ENCODE results near the gene AK9. TPM values are rescaled to one million over a fixed set of nuclear protein-coding genes. Genes with fewer than 3 reads are reported as not detected.

AK9 gene
- total and polyA plus RNA-seq, 2 of the 8 experiments (the other 6 are each of a cell fraction or from before 2014, with no cell fraction given): 1.8 to 2.2 TPM

DNA sequence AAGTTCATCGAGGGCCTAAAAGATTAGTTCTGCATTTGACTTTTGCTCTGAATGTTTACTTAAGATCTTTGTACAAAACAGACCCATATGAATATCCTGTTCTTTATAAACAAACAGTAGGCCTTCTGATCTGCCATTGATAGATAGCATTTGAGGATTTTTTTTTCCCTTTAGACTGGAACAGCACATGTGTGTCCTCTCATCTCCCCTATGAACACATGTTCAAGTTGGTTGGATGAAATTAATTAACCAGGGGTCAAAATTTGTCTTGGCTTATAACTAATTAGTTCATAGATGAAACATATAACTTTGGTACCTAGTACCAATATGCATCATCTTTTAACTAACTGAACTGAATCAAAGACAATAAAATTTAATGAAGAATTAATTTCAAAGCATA is 81.3 kb downstream of the AK9 start:
- Histone ChIP-seq H2BK120ac (replicated peaks; ENCODE audit: low read depth, low read length) (no peak overlapping the region), H3K4me3 (ENCODE audit: extremely low read depth in 1 of 4, insufficient read depth in 2 of 4, low read depth in 3 of 4, low read length in 4 of 4) (no peak overlapping the region), H3K9me3 (ENCODE audit: insufficient read depth in 2 of 2, low read depth in 1 of 2, low read length in 1 of 2) (peaks cover 0 to 3% of the 10 kb centered on the region in 2 experiments; a peak in 1 of 4 replicates), H2AFZ (ENCODE audit: low read length) (no peak overlapping the region), H4K20me1 (replicated peaks in 1 of 2; ENCODE audit: control insufficient read depth in 1 of 2, insufficient read depth in 2 of 2, low read length in 2 of 2) (no peaks in the 10 kb centered on the region), H3K27me3 (replicated peaks in 1 of 4; ENCODE audit: control insufficient read depth in 3 of 4, extremely low read depth in 1 of 4, insufficient read depth in 3 of 4, low read length in 3 of 4) (no peaks in the 10 kb centered on the region; a peak in 1 of 7 replicates), H3K4me1 (replicated peaks in 1 of 4; ENCODE audit: control insufficient read depth in 3 of 4, insufficient read depth in 4 of 4, low read length in 3 of 4) (no peaks in the 10 kb centered on the region), H4K5ac (ENCODE audit: insufficient read length, low read depth, low read length) (no peak overlapping the region), H3K18ac (ENCODE audit: extremely low read depth, low read length) (no peak overlapping the region), H2BK15ac (ENCODE audit: low read length) (no peak overlapping the region), H2AK5ac (ENCODE audit: low read depth, low read length) (no peak overlapping the region), H3K36me3 (ENCODE audit: control insufficient read depth in 2 of 4, insufficient read depth in 4 of 4, low read length in 3 of 4) (no peaks in the 10 kb centered on the region), H3K23ac (ENCODE audit: insufficient read length) (no peak overlapping the region), H2BK12ac (ENCODE audit: low read depth, low read length) (no peak overlapping the region), H3K79me2 (ENCODE audit: control insufficient read depth in 1 of 2, insufficient read depth in 2 of 2, low read length in 2 of 2) (no peaks in the 10 kb centered on the region), H3K4me2 (ENCODE audit: insufficient read depth in 1 of 2, low read depth in 2 of 2, low read length in 2 of 2) (no peak overlapping the region), H4K8ac (ENCODE audit: extremely low read depth, insufficient read depth, low read length) (no peak overlapping the region), H3K4ac (replicated peaks; ENCODE audit: insufficient read length, low read depth, low read length) (no peak overlapping the region), H4K91ac (replicated peaks; ENCODE audit: insufficient read length, low read length) (no peak overlapping the region), H2BK5ac (ENCODE audit: low read depth, low read length) (no peak overlapping the region), H3K14ac (ENCODE audit: insufficient read length) (no peak overlapping the region), H3K79me1 (ENCODE audit: low read depth, low read length) (no peaks in the 10 kb centered on the region), H2BK20ac (ENCODE audit: low read length) (no peak overlapping the region), H3K23me2 (ENCODE audit: low read depth, low read length) (no peaks in the 10 kb centered on the region), H3K27ac (ENCODE audit: low read depth, low read length) (no peak overlapping the region), H3K9ac (replicated peaks in 1 of 4; ENCODE audit: extremely low read depth in 1 of 4, low read depth in 3 of 4, low read length in 3 of 4) (no peak overlapping the region), H3K56ac (replicated peaks; ENCODE audit: insufficient read length, low read depth, low read length) (no peak overlapping the region)
- no peak for DNase-seq (ENCODE audit: low read depth in 1 of 2, low spot score in 2 of 2)
- POLR2A ChIA-PET (ENCODE audit: partially characterized antibody): no interaction called here
- no peak for FAIRE-seq
- CTCF ChIA-PET (ENCODE audit: partially characterized antibody): interaction anchor here (1.0 kb wide), 1 partner anchor 35 kb away, joined by 3 read pairs; no protein-coding TSS in a partner anchor
- 83% methylated on average over 1 of the region's 1 CpG; no CpG with 5 or more reads in 1 of the 2 experiments for WGBS, 2 experiments (ENCODE audit: extremely low coverage in 1 of 2, insufficient coverage in 1 of 2, insufficient read length in 1 of 2, insufficient replicate concordance in 2 of 2, low coverage in 1 of 2, low lambda C conversion rate in 2 of 2, missing lambda C conversion rate in 1 of 2)
- TF ChIP-seq EGR1 (IDR thresholded peaks at IDR 0.05; ENCODE audit: borderline replicate concordance, low read depth, low read length) (no peak), RNF2 (IDR thresholded peaks at IDR 0.05; ENCODE audit: borderline replicate concordance, low read depth, low read length, missing control alignments, poor library complexity, severe bottlenecking) (no peak), SIRT6 (IDR thresholded peaks at IDR 0.05; ENCODE audit: low read length) (no peak), YY1 (IDR thresholded peaks at IDR 0.05; ENCODE audit: low read depth, low read length) (no peak), EP300 (IDR thresholded peaks at IDR 0.05; ENCODE audit: borderline replicate concordance in 1 of 2, low read depth in 2 of 2, low read length in 2 of 2) (no peak), TCF12 (IDR thresholded peaks at IDR 0.05; ENCODE audit: low read depth, low read length) (no peak), RXRA (IDR thresholded peaks at IDR 0.05; ENCODE audit: insufficient read depth, low read depth, low read length) (no peak)
- TF ChIP-seq, protein P1, sequence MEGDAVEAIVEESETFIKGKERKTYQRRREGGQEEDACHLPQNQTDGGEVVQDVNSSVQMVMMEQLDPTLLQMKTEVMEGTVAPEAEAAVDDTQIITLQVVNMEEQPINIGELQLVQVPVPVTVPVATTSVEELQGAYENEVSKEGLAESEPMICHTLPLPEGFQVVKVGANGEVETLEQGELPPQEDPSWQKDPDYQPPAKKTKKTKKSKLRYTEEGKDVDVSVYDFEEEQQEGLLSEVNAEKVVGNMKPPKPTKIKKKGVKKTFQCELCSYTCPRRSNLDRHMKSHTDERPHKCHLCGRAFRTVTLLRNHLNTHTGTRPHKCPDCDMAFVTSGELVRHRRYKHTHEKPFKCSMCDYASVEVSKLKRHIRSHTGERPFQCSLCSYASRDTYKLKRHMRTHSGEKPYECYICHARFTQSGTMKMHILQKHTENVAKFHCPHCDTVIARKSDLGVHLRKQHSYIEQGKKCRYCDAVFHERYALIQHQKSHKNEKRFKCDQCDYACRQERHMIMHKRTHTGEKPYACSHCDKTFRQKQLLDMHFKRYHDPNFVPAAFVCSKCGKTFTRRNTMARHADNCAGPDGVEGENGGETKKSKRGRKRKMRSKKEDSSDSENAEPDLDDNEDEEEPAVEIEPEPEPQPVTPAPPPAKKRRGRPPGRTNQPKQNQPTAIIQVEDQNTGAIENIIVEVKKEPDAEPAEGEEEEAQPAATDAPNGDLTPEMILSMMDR (IDR thresholded peaks at IDR 0.05; ENCODE audit: control extremely low read depth in 1 of 3, insufficient read depth in 1 of 3, low read depth in 1 of 3, low read length in 3 of 3): no peak
- TF ChIP-seq, protein P2, sequence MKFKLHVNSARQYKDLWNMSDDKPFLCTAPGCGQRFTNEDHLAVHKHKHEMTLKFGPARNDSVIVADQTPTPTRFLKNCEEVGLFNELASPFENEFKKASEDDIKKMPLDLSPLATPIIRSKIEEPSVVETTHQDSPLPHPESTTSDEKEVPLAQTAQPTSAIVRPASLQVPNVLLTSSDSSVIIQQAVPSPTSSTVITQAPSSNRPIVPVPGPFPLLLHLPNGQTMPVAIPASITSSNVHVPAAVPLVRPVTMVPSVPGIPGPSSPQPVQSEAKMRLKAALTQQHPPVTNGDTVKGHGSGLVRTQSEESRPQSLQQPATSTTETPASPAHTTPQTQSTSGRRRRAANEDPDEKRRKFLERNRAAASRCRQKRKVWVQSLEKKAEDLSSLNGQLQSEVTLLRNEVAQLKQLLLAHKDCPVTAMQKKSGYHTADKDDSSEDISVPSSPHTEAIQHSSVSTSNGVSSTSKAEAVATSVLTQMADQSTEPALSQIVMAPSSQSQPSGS (IDR thresholded peaks at IDR 0.05; ENCODE audit: low read length): no peak
